NCI-H774 (cell line): ENCODE measurements around the gene COL19A1.

Experiments used
- DNase-seq: peaks from one replicate; lab custom pipeline; 2025; lab: John Stamatoyannopoulos, UW

The COL19A1 gene

DNA sequence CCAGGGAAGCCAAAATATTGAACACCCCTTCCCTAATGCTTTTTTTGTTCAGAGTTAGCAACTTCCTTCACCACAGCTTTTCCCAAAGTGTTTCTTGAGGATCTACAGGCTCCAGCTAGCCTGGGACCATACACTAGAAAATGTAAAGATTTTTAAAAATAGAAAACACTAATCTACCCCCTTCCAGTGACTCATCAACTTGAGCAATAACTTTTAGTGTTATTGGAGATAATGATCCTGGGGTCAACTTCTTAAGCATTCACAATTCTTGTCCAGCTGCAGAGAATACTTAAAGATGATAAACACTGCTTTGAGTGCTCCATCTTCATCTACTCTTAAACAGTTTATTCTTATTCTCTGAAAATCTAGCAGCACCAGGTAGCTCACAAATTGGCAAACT lies 304.9 kb downstream of the COL19A1 start:
- DNase-seq, result no peak

DNA sequence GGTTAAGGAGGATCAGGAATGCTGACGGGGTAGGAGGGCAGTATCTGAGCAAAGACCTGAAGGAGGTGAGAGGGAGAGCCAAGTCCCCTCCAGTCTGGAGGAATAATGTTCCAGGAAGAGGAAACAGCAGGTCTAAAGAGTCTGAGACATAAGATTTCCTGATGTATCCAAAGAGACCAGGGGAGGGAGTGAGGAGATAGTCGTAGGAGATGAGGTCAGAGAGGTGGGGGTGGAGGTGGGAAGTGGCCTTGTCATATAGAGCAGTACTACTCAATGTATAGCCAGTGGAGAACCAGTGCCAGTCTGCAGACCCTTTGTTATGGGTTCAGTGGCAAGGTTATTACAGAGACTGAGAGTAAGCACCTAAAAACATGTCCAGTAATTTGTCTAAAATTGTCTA lies 305.9 kb downstream of the COL19A1 start:
- DNase-seq, result no peak

DNA sequence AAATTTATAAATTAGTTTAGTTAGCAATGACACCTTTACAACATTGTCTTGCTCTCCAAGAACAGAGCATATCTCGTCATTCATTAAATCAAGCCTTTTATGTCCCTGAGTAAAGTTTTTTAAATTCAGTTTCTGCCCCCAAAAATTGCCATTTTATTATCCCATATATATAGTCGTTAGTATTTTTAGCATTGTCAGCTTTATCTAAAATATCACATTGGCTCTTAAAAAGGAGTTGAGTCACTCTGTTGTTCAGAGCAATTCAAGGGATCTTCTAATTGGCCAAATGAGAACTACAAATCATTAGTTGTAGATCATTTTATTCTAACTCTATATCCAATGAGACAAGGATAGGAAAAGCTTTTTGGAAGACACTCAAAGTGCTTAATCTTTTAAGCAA lies 309.4 kb downstream of the COL19A1 start:
- DNase-seq, result no peak

DNA sequence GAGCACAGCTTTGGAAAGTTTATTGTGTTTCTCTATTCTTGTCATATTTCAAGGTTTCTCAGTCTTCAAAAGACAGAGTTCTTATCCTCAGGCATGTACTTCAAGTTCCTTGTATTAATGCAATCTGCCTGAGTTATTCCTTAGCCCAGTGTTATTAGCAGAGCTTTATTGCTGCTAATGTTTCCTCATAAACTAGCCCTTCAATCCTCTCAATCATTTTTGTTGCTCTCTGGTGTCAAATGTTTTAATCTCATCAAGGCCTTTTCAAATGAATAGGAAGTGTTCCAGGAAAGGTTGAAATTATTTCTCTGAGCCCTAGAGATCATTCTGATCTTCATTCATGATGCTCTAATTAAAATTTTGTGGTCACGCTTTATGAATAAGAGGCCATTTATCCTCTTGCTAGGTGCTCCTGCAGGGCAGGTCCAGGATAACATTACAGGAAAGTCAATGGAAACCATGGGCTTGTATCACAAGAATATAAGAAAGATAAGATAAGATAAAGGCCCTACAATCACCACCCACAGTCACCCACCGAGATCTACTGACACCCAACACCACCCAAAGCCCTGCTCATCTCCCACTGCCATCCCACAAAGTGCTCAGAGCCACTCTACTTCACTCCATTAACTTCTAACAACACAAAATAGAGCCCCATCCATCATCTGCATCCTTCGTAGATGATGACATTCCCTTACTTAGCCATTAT lies 310.6 kb downstream of the COL19A1 start:
- DNase-seq, result no peak

DNA sequence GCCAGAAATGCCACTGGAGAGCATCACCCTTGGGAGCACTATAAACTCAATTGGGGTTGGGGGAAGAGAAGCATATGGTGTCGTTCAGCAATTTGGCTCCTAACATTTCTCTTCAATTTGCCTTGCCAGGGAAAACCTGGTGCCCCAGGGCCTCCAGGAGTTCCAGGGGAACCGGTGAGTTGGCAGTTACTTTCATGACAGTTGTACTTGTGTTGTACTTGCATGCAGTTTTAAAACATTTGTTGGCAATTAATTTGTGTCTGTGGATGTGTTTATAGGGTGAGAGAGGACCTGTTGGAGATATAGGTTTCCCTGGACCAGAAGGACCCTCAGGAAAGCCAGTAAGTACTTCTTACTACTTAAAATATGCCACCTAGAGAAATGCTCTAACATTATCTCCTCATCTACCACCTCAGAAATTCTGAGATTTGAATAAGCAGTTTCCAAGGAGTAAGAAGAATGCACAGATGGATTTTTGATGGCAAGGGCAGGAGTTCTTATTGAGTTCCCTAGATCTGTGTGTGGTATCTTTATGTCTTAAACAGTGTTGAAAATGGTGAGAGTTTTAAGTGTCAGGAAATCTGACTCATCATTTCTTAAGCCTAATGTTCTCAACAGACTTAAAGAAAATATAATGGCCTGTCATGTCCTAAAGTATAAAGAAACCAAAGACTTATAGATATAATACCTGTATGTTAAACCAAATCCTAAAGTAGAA lies 314.0 kb downstream of the COL19A1 start:
- no peak for DNase-seq

DNA sequence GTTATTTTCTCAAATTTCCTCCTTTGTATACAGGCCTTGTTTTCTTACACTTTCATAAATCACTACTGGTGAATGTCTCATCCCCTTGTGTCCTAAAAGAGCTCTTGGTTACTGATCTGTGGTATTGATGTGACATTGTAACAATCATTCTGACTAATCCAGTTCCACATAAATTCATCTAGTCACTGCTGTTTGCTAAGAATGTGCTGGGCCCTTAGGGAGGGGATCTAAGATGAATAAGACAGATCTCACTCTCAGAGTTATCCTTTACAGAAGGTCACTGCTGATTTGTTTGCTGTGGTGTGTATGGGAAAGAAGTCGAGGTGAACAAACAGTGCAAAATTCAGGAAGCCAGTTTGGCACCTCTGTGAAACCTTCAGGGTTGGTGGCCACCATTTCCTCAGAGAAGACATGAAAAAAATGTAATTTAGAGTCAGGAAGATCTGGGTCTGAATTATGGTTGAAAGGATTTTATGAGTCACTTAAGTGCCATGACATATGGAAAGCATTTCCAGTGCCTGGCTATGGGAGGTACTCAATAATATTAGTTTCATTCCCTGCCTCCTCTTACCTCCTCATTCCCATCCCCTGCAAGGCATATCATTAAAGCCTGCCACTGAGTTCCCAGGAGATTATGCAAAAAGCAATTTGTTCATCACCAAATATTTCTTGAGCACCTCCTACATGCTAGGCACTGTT lies 314.7 kb downstream of the COL19A1 start:
- no peak for DNase-seq

DNA sequence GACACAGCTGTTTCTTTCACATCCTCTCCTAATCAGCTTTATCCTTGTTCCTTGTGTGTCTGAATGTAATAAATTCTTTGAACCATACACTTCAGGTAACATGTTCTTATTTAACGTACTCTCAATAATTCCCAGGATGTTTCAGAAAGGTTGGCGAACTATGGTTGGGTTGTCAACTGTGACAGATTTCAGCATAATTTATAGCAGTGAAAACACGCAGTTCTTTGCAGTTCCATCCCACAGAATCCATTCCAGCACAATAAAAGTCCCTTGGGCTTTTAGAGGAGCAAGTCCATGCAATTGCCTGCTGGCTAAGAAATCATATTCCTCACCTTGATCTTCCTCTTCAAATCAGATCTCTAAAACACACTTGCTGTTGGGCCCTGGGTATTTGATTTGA lies 317.2 kb downstream of the COL19A1 start:
- DNase-seq, result no peak

DNA sequence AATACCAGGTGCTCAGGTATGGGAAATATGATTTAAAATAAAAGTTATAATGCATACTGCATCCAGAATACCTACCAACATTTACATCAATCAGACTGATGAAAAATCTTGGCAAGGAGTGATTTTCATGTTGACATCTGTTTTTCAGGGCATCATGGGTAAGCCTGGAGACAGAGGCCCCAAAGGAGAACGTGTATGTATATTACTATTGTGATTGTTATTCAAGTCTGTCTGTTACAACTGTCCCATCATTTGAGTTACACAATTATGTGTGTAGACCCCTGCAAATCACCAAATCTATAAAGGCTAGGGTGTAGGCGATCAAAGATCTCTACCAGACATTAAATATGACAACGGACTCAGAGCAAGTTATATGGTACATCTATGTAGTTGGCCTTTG lies 318.4 kb downstream of the COL19A1 start:
- no peak for DNase-seq

DNA sequence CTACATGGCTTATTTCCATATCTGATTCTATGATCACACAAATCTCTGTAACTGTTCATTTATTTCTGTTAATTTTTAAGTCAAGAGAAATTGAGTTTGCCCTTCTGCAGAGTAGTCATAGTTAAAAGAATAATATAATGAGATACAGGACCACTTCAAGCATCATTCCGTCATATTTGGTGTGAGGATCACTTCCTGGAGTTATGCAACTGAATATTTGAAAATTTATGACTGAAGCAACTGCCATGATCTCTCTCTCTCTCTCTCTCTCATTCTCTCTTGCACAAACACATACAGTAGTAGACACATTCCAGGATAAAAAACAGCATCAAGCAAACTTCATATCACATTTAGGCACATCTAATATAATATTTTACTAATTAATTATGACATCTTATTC lies 320.1 kb downstream of the COL19A1 start:
- DNase-seq, result no peak

DNA sequence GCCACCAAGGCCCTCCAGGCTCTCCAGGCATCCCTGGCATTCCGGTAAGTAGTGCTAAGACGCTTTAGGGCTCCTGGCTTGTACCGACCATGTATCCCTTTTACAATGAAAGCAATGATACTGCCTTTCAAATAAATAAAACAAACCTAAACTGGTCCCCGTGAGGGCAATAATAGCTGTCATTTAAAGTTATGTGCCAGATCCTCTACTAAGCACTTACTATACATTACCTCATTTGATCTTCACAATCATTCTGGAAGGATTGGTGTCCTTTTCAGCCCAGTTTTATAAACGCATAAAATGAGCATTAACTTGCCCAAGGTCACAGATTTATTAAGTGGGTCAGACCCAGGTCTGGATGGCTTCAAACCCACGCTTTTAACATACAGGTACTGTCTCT lies 321.8 kb downstream of the COL19A1 start:
- no peak for DNase-seq

DNA sequence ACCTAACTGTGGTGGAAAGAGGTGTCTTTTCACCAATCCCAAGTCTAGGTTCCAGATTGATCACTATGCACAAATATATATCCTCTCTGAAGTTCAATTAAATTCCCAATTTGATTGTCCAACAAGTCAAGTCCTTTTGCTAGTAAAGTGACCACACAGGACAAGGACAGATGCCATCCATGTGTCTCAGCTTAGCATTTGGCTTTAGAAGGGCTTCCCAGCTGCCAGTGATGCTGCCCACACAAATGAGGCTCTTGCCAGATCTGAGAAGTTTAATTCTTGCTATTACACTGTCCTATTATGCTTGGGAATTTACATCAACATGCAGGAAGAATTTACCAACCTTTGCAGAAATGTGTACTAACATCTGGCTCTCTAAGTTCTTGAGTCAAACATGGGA lies 328.1 kb downstream of the COL19A1 start:
- no peak for DNase-seq

DNA sequence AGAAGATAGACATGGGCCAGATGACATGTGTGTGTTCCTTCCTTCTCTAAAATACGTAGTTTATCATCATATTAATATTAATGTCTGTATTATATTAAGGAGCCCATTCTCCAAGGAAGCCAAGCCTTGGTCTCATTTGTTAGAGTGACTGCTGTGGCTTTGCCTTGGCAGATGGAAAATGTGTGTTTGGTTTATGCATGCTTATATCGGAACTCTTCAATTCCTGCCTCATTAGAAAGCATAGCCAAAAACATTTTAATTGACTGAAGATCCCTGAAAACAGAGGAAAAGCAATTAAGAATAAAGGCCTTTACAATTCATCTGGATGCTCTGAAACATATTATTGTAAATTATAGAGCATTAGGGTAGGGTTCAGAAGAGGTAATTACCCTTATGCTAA lies 330.2 kb downstream of the COL19A1 start:
- no peak for DNase-seq

DNA sequence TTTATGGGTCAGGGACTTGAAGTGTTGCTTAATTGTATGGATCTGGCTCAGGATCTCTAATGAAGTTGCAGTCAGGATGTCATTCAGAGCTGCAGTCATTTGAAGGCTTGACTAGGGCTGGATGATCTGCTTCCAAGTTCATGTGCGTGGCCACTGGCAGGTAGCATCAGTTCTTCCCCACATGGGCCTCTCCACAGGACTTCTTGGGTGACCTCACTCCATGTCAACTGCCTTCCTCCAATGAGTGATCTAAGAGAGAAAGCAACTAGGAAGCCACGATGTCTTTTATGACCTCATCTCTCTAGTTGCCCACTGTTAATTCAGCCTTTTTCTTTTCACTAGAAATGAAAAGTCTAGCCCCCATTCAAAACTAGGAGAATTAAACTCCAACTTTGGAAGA lies 332.4 kb downstream of the COL19A1 start:
- DNase-seq, result no peak

DNA sequence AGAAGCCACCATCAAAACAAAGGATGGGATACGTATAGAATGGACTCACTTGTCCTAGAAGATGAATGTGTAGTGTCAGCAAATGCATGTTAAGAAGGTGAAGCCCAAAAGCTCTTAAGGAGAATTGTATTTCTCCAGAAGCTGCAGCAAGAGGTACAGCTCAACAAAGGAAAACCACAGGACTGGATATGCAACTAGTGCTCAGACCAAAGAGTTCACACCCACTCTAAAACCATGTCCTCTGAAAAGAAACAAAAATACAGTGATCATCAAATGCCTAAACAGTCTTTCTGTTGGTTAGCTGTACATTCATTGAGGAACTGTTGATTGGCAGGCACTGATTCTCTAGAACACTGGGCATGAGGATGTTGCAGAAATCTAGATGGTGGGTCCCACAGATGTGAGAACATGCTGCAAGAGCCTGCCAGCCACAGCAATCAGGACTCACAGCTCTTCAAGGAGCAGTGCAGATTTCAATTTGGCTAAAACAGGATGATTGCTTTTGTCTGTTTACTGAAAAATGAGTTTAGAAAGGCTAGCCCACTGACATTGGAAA lies 342.0 kb downstream of the COL19A1 start:
- DNase-seq, result no peak

DNA sequence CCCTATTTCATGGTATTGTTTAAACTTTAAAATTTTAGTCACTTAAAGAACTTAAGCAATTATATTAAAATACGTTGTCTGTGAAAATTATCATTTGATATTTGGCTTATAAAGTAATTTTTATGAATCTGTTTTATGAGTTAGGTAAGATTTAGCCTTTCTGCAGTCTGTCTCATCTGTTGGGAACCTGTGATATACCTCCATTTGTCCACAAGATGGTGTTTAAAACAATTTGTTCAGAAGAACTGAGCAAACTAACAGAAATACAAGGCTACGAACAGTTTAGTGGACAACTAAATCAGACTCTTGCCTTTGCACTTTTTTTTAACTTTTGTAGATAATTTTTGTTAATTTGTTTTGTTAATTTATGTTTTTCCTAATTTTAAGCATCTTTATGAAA lies 344.1 kb downstream of the COL19A1 start:
- DNase-seq, result no peak

DNA sequence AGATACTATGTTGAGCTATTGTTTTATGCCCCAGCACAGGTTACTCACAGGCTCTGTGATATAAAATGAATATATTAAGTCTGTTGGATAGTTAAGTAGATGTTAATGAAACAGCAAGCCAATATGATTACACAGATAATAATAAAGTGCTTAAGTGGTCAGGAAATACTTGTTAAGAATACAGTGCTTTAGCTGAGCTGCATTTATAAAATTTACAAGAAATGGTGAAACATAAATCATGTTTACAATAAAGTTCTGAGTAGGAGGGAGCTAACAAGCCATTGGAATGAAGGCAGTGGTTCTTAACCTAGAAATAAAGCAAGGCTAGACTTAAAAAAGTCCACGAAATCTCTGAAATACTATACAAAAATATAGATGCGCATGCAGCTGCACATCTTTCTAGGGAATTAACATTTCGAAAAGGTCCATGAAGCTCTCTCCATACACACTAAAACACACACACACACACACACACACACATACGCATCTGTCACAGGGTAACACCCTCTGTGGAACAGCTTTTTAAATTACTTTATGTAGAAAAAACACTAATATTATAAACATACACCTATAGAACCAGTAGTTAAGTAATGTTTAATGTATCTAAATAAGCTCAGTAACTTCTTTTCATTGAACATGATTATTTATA lies 349.2 kb downstream of the COL19A1 start:
- DNase-seq, result no peak

DNA sequence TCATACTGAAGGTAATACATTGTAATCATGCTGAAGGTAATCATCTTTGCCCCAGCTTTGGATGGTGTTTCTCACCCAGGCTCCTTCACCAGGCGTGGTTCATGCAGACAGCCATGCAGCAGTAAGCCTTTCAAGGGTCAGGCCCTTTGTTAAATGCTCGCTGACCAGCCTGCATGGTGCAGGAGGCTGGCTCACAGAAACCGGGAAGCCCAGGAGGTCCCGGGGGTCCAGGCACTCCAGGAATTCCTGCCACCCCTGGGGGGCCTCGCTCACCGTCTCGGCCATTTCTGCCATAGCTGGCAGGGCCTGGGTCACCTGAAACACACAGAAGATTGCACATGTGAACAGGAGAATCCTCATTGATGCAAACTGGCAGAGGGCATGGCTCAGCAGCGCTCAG lies 350.4 kb downstream of the COL19A1 start:
- DNase-seq, result no peak

DNA sequence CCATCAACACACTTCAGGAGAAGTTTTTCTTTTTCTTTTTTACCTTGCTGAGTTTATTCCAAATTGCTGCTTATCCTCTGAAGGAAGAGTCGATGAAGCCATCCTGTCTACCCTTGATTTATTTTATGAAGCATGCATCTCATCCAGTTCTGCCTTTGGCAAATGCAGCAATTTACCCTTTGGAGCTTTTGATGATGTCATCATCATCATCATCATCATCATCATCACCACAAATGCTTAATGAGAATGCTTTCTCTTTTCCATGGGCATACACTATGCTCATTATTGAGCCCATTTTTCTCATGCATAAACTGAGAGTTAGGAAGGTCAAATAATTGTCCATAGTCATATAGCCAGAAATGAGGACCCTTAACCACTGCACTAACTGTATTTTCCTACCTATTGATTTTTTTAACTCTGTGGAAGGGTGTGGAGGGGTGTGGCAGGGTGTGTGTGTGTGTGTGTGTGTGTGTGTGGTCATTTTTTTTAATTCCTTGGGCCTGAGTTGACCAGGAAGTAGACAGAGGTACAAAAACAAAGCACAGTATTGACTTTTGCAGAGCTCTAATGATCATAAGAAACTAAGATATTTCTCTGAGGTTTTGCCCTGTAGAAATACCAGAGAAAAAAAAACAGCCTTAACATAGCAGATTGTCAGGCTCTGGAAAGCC lies 353.7 kb downstream of the COL19A1 start:
- DNase-seq, result no peak

DNA sequence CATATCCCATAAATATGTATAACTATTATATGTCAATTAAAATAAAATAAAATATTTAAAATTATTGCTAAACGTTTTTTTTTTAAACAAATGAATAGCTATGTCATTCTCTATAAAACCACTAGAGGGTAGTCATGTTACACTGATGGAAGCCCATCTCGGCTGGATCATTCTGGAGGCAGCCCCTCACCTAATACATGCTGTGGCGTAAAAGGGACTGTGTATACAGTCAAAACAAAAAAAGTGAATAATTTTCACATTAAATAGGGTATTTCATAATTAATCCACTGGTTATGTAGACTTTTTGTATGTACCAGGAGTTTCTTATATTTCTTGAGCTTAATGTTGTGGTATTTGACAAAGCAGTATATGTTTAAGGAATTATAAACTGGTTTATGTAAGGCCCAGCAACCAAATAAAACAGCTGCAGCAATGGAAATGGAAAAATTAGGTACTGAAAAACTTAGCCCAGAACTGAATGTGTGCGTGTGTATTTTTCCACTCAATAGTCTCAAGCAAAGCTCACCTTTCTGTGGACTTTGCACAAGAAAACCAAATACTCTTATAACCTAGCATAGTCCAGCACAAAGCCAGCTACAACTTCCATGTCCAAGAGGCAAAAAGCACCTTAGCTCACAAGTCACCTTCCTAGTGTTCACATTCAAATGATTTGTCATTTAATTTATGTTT lies 354.8 kb downstream of the COL19A1 start:
- DNase-seq, result peak; percentile 46

DNA sequence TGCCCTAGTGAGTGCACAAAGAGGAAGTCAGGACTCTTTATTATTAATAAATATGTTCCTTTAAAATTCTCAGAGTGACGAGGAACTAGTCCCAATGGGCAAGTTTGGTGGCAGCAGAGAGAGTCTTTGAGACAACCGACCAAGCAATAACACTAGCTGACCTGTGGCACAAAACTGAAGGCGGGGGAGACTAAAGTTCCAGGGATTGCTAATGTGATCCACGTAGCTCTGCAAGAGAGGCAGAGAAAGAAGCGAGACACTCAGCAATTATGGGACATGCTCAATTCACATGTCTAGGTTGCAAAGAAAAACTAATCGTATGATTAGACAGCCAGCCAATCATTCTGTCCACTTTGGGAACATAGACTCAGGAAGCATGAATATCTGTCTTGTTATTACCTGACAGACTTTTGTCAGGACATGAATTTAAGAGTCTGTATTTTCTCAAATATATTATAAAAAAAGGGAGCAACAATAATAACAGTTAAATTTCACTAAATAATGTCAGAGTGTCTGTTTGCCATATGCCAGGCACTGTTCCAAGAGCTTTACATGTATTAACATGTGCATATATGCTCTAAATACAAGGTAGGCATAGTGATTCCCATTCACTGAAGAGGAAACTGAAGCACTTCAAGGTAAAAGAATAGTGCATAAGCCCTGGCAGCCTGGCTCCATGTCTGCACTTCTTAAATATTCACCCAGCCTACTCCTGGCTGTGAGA lies 355.5 kb downstream of the COL19A1 start:
- no peak for DNase-seq

DNA sequence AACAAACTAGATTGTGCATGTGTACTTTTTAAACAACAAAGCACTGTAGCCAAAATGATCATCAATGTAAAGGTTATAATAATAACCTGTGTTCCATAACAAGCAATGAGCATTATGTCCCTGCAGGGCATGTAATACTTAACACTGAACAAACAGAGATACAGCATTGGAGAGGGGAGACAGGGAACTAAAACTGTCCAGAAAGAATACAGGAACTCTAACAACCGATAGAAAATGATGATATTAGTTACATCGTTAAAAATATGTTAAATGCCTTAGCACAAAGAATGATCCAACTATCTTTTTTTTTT lies 356.0 kb downstream of the COL19A1 start:
- DNase-seq, result no peak
